ENCODE results near the gene HARS1.
A peak's percentile ranks its signal among the peaks of the same experiment; 100 is the strongest.
"Not testable (repeated sequence)": the region's sequence is repeated elsewhere in the genome, so short reads cannot be mapped to it uniquely, and the experiment has no call there.

HARS1 gene

GRCh38 chr5:140664359-140665119 is 26.6 kb downstream of the HARS1 start, which contains the start of gene WDR55:
Gene WDR55, plus strand, starts transcription at chr5:140664904. Its CDS starts 9 bp downstream, at chr5:140664913.
- peak within 1 kb of the TSS; percentile 93 for H3K4me3 ChIP-seq (ENCODE audit: low read length)
- no peak for TF ChIP-seq ZNF274 (IDR thresholded peaks at IDR 0.05; ENCODE audit: low read depth, low read length)

GRCh38 chr5:140664030-140664358 is 27.2 kb downstream of the HARS1 start:
- no peak for TF ChIP-seq ZNF274 (IDR thresholded peaks at IDR 0.05; ENCODE audit: low read depth, low read length)
- peak overlapping the region; percentile 93; the same call in 1 of the 2 replicates for H3K4me3 ChIP-seq (ENCODE audit: low read length)

GRCh38 chr5:140660371-140660770 is 30.8 kb downstream of the HARS1 start:
- H3K4me3 ChIP-seq (ENCODE audit: low read length) = not testable (repeated sequence)

DNA sequence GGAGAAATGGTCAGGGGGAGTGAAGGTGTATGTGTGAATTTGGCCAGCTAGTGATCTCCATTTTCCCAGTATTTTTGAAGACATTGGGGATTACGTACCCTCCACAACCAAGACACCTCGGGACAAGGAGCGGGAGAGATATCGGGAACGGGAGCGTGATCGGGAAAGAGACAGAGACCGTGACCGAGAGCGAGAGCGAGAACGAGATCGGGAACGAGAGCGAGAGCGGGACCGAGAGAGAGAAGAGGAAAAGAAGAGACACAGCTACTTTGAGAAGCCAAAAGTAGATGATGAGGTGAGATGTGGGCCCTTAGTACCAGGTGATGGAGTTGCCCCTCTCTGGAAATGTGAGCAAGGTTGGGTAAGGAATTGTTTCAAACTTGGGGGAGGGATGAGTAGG is 32.3 kb downstream of the HARS1 start:
- no peak for TF ChIP-seq ZNF274 (IDR thresholded peaks at IDR 0.05; ENCODE audit: low read depth, low read length)
- no peak overlapping the region for H3K4me3 ChIP-seq (ENCODE audit: low read length)

- no peak for TF ChIP-seq ZNF274 (IDR thresholded peaks at IDR 0.05; ENCODE audit: low read depth, low read length)
- H3K4me3 ChIP-seq (ENCODE audit: low read length) = peak overlapping the region; percentile 87
Measured at GRCh38 chr5:140647042-140647419, 44.1 kb downstream of the HARS1 start.

DNA sequence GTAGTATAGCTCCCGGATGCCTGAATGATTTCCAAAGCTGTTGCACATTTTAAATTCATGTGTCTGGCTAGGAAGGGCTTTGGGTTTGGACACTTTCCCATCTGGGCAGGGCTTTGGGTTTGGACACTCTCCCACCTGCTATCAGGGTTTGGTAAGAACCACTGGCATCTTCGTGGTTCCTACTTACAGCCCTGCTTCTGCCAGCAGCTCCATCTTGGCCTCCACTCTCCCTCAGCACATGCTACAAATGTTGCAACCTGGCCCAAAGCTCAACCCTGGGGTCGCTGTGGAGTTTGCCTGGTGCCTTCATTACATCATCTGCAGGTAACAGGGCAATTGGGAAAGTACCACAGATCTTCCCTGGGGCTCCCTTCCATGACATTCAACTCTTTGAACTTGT is 48.5 kb downstream of the HARS1 start:
- no peak for TF ChIP-seq ZNF274 (IDR thresholded peaks at IDR 0.05; ENCODE audit: low read depth, low read length)
- no peak overlapping the region for H3K4me3 ChIP-seq (ENCODE audit: low read length)

GRCh38 chr5:140641716-140642115 is 49.5 kb downstream of the HARS1 start:
- no peak for TF ChIP-seq ZNF274 (IDR thresholded peaks at IDR 0.05; ENCODE audit: low read depth, low read length)
- H3K4me3 ChIP-seq (ENCODE audit: low read length) = no peak overlapping the region

DNA sequence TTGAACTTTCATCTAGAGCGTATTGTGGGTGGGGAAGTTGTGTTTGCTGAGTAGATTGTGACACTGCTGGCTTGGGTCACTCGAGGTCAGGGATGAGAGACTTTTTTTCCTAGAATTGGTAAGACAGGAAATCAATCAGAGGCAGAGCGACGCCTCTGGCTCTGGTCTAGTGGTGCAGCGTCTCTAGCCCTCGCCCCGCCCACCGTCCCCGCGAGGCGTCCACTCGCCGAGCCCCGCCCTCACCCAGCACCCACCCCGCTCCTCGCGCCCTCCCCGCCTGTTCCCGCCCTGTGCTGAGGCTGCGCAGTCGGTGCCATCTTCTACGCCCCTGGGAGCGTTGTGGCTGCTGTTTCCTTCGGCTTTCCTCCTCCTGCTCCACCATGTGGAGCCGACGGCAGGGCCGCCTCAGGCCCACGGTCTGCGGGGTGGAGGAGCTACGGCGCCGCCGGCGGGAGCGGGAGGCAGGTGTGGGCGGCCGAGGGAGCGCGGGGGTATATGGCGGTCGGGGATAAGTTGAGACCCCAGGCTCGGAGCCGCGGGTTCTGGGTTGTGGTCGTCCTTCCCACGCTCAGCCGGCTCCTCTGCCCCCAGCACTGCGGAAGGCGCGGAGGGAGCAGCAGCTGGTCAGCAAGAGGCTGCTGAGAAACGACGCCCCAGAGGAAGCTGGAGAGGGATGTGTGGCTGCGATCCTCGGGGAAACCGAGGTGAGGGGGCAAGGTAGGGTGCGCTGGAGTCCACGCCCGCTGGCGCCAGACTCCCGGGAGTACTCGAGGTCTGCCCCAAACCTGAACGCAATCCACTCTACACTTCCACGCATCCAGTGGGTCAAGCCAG is 51.8 kb downstream of the HARS1 start, which contains the start of gene TMCO6:
TSS of gene TMCO6 (plus strand) at position 304 of the 834 bp plus-strand sequence. CDS start at position 381, 77 bp downstream.
- TF ChIP-seq ZNF274 (IDR thresholded peaks at IDR 0.05; ENCODE audit: low read depth, low read length) = no peak
- peak within 1 kb of the TSS; percentile 73 for H3K4me3 ChIP-seq (ENCODE audit: low read length)

DNA sequence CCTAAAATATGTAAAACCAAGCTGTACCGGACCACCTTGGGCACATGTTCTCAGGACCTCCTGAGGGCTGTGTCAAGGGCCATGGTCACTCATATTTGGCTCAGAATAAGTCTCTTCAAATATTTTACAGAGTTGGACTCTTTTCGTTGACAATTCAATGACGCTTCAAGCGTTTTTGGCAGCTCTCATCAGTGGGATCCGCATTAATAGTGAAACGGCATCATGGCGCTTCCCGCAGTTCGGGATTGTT is 52.3 kb downstream of the HARS1 start:
- peak overlapping the region; percentile 53; the same call in 1 of the 2 replicates for H3K4me3 ChIP-seq (ENCODE audit: low read length)

DNA sequence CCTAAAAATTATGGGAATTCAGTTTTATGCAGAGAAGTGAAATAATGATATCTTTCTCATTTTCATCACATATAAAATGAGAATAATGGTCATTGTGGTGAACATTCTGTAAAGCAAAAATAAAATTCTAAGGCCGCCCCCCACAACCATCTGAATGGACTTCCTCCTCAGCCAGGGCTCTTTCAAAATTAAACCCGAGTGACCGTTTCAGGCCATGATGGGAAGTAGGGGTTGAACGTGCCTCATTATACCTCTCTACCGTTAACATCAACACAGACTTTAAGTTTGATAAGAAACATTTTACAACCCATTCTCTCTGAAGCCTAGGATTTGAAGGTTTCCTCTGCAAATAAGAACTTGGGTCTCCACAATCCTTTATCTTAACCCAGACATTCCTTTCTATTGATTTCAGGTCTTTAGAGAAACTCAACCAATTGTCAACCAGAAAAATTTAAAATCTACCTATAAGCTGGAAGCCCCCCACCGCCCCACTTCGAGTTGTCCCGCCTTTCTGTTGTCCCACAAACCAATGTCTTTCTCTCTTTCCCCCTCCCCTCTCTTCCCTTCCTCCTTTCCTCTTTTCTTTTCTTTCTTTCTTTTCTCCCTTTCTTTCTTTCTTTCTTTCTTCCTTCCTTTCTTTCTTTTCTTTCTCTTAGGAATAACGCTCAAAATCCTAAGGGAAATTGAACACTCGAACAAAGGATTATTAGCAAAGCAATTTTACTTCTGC is 53.6 kb downstream of the HARS1 start:
- no peak for TF ChIP-seq ZNF274 (IDR thresholded peaks at IDR 0.05; ENCODE audit: low read depth, low read length)
- H3K4me3 ChIP-seq (ENCODE audit: low read length) = no peak overlapping the region

DNA sequence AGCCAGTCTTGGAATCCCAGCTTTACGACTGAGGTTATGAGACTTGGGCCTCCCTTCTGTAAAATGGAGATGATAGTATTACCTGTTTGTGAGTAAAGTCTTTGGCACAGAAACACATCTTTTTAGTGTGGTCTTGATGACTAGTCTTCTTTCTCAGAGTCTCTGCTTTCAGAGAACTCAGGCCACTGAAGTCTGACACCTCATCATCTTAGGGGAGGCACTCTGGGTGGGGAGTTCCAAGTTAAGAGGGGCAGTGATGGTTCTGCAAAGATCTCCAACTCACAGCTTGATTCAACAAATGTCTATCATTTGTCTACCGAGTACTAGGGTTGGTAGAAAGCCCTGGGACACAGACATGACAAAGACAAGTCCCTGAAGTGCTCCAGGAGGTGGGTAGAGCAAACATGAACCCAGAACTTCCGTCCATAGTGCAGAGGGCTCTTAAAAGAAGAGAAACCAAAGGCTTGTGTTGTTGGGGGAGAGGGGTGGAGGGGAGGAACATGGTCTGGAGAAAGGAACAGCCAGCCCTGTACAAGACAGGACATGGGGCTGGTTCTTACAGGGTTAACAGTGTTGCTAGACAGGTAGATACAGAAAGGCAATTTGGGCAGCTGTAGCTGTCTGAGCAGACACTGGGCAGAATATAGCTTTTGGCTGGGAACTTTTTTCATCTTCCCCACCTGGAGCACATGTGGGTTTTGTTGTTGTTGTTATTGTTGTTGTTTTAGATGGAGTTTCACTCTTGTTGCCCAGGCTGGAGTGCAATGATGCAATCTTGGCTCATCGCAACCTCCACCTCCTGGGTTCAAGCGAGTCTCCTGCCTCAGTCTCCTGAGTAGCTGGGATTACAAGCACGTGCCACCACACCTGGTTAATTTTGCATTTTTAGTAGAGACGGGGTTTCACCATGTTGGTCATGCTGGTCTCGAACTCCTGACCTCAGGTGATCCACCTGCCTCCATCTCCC is 55.6 kb downstream of the HARS1 start:
- no peak for TF ChIP-seq ZNF274 (IDR thresholded peaks at IDR 0.05; ENCODE audit: low read depth, low read length)
- no peak overlapping the region for H3K4me3 ChIP-seq (ENCODE audit: low read length)

DNA sequence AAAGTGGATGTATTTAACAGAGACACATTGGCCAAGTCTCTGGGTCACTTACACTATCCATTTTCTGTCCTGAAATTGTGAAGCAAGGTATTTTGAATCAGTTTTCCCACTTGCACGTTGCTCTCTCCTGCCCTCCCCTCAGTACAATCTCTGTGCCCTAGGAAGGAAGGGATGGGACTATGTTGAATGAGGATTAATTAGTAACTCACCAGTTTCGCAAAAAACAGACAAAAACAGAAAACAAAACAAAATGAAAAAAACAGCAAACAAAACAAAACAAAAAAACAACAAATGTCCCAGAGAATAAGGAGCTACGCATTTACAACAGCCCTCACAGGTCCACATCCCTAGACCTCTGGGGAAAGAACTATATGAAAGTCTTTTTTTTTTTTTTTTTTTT is 57.1 kb downstream of the HARS1 start:
- TF ChIP-seq ZNF274 (IDR thresholded peaks at IDR 0.05; ENCODE audit: low read depth, low read length) = no peak
- no peak overlapping the region for H3K4me3 ChIP-seq (ENCODE audit: low read length)

DNA sequence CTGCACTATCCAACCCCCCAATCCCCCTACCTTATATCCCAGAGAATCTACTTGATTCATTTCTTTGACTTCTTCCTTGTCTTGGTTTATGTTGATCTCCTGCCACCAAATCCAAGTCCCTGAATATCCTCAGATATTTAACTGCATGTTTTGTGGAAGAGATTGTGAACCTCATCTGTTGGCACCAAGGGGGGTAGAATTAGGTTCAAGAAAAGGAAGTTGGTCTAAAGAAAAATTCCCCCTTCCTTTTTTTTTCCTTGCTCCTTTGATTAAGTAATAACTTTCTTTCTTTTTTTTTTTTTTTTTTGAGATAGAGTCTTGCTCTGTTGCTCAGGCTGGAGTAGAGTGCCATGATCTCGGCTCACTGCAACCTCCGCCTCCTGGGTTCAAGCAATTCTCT is 57.7 kb downstream of the HARS1 start:
- H3K4me3 ChIP-seq (ENCODE audit: low read length) = no peak overlapping the region
- no peak for TF ChIP-seq ZNF274 (IDR thresholded peaks at IDR 0.05; ENCODE audit: low read depth, low read length)

DNA sequence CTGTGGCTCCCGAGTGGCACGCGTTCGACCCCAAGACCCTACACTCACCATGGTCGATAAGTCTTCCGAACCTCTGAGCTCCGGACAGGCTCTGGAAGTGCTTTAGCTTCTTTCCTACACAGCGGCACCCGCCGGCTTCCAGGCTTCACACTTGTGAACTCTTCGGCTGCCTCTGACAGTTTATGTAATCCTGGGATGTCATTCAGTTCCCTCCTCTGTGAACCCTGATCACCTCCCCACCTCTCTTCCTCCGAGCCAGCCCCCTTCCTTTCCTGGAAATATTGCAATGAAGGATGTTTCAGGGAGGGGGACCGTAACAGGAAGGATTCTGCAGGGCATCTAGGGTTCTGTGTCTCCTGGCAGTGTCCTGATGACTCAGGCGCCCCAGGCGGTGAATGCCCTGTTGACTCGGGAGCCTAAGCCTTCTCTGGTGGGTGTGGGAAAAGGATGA is 58.1 kb downstream of the HARS1 start, which contains the start of gene CD14:
TSS of gene CD14 (minus strand) at position 155 of the 451 bp plus-strand sequence. CDS start at position 51, 104 bp downstream.
- no peak for TF ChIP-seq ZNF274 (IDR thresholded peaks at IDR 0.05; ENCODE audit: low read depth, low read length)
- peak within 1 kb of the TSS; percentile 27; the same call in 1 of the 2 replicates for H3K4me3 ChIP-seq (ENCODE audit: low read length)
